ENCODE results near the gene CHSY1.

DNA sequence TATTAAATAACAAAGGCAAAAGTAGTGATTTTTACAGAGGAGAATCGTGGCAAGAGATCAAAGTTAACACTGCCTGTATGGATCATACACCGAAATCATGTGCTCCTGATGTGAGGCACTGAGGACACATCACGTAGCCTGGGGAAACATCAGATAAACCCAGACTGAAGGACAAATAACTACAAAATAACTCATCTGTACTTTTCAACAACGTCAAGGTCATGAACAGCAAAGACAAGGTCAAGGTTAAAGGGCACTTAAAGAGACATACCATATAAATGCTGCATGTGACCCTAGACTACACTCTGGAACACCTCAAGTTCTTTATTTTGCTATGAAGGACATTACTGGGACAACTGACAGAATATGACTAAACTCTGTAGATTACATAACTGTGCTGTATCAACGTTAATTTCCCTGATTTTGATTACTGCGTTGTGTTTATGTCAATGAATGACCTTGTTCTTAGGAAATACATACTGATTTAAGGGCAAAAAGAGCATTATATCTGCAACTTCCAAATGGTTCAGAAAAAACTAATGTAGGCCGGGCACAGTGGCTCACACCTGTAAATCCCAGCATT is 48.1 kb downstream of the CHSY1 start:
- no peak for TF ChIP-seq CEBPG (CRISPR knock-in tag; IDR thresholded peaks at IDR 0.05)
- TF ChIP-seq, protein P1, sequence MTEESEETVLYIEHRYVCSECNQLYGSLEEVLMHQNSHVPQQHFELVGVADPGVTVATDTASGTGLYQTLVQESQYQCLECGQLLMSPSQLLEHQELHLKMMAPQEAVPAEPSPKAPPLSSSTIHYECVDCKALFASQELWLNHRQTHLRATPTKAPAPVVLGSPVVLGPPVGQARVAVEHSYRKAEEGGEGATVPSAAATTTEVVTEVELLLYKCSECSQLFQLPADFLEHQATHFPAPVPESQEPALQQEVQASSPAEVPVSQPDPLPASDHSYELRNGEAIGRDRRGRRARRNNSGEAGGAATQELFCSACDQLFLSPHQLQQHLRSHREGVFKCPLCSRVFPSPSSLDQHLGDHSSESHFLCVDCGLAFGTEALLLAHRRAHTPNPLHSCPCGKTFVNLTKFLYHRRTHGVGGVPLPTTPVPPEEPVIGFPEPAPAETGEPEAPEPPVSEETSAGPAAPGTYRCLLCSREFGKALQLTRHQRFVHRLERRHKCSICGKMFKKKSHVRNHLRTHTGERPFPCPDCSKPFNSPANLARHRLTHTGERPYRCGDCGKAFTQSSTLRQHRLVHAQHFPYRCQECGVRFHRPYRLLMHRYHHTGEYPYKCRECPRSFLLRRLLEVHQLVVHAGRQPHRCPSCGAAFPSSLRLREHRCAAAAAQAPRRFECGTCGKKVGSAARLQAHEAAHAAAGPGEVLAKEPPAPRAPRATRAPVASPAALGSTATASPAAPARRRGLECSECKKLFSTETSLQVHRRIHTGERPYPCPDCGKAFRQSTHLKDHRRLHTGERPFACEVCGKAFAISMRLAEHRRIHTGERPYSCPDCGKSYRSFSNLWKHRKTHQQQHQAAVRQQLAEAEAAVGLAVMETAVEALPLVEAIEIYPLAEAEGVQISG (CRISPR knock-in tag; IDR thresholded peaks at IDR 0.05) = no peak
- TF ChIP-seq KMT2A (CRISPR knock-in tag; IDR thresholded peaks at IDR 0.05) = no peak
- TF ChIP-seq, protein P2, sequence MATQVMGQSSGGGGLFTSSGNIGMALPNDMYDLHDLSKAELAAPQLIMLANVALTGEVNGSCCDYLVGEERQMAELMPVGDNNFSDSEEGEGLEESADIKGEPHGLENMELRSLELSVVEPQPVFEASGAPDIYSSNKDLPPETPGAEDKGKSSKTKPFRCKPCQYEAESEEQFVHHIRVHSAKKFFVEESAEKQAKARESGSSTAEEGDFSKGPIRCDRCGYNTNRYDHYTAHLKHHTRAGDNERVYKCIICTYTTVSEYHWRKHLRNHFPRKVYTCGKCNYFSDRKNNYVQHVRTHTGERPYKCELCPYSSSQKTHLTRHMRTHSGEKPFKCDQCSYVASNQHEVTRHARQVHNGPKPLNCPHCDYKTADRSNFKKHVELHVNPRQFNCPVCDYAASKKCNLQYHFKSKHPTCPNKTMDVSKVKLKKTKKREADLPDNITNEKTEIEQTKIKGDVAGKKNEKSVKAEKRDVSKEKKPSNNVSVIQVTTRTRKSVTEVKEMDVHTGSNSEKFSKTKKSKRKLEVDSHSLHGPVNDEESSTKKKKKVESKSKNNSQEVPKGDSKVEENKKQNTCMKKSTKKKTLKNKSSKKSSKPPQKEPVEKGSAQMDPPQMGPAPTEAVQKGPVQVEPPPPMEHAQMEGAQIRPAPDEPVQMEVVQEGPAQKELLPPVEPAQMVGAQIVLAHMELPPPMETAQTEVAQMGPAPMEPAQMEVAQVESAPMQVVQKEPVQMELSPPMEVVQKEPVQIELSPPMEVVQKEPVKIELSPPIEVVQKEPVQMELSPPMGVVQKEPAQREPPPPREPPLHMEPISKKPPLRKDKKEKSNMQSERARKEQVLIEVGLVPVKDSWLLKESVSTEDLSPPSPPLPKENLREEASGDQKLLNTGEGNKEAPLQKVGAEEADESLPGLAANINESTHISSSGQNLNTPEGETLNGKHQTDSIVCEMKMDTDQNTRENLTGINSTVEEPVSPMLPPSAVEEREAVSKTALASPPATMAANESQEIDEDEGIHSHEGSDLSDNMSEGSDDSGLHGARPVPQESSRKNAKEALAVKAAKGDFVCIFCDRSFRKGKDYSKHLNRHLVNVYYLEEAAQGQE (IDR thresholded peaks at IDR 0.05; ENCODE audit: borderline replicate concordance in 1 of 2, low read depth in 1 of 2, low read length in 2 of 2) = no peak
- TF ChIP-seq, protein P3, sequence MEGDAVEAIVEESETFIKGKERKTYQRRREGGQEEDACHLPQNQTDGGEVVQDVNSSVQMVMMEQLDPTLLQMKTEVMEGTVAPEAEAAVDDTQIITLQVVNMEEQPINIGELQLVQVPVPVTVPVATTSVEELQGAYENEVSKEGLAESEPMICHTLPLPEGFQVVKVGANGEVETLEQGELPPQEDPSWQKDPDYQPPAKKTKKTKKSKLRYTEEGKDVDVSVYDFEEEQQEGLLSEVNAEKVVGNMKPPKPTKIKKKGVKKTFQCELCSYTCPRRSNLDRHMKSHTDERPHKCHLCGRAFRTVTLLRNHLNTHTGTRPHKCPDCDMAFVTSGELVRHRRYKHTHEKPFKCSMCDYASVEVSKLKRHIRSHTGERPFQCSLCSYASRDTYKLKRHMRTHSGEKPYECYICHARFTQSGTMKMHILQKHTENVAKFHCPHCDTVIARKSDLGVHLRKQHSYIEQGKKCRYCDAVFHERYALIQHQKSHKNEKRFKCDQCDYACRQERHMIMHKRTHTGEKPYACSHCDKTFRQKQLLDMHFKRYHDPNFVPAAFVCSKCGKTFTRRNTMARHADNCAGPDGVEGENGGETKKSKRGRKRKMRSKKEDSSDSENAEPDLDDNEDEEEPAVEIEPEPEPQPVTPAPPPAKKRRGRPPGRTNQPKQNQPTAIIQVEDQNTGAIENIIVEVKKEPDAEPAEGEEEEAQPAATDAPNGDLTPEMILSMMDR (CRISPR knock-in tag; IDR thresholded peaks at IDR 0.05) = no peak
- no peak for TF ChIP-seq SYNCRIP (IDR thresholded peaks at IDR 0.05; ENCODE audit: insufficient read depth, low read depth, low read length)

Measured in HepG2 (cell line).